Immature natural killer cell (primary cell): ENCODE results near the gene MIPOL1. TPM values are rescaled to one million over a fixed set of nuclear protein-coding genes. Genes with fewer than 3 reads are reported as not detected.

Experiments
- DNase-seq, 3 donors: peaks; one replicate each; pipeline ENCODE4 v3.0.0; 2022; ENCODE audit warnings: mixed read lengths in 1 of 3
- H3K27ac Mint-ChIP-seq, 6 donors: one replicate each; pipeline ENCODE4 v1.8.0; 2020; ENCODE audit warnings: mixed read lengths in 6 of 6, mild to moderate bottlenecking in 5 of 6, inconsistent platforms in 4 of 6, moderate library complexity in 3 of 6
- H3K27me3 Mint-ChIP-seq, 3 donors: one replicate each; pipeline ENCODE4 v1.8.0; 2020 to 2021; ENCODE audit warnings: low read depth in 3 of 3, mild to moderate bottlenecking in 3 of 3, mixed read lengths in 3 of 3, moderate library complexity in 3 of 3, inconsistent platforms in 1 of 3
- H3K36me3 Mint-ChIP-seq, 3 donors: one replicate each; pipeline ENCODE4 v1.8.0; 2020; ENCODE audit warnings: mixed read lengths in 3 of 3, inconsistent platforms in 2 of 3, mild to moderate bottlenecking in 2 of 3
- H3K4me1 Mint-ChIP-seq, 2 donors: one replicate each; pipeline ENCODE4 v1.8.0; 2020; ENCODE audit warnings: inconsistent platforms in 2 of 2, mild to moderate bottlenecking in 2 of 2, mixed read lengths in 2 of 2, moderate library complexity in 1 of 2
- H3K4me3 Mint-ChIP-seq, 5 donors: one replicate each; pipeline ENCODE4 v1.8.0; 2020; ENCODE audit warnings: mild to moderate bottlenecking in 5 of 5, mixed read lengths in 5 of 5, inconsistent platforms in 3 of 5, moderate library complexity in 3 of 5
- H3K9me3 Mint-ChIP-seq, 6 donors: one replicate each; pipeline ENCODE4 v1.8.0; 2020; ENCODE audit warnings: mild to moderate bottlenecking in 6 of 6, mixed read lengths in 6 of 6, inconsistent platforms in 4 of 6, moderate library complexity in 3 of 6
- polyA plus RNA-seq, 3 donors: library from polyadenylated mRNA; unstranded; fragments of 300-500 nt; fragmentation: Illumina TruSeq; gene quantifications; one replicate each; pipeline ENCODE4 v1.2.3, GENCODE V29; 2021

The MIPOL1 gene
- polyA plus RNA-seq, 3 donors from 2014 or later: not detected

DNA sequence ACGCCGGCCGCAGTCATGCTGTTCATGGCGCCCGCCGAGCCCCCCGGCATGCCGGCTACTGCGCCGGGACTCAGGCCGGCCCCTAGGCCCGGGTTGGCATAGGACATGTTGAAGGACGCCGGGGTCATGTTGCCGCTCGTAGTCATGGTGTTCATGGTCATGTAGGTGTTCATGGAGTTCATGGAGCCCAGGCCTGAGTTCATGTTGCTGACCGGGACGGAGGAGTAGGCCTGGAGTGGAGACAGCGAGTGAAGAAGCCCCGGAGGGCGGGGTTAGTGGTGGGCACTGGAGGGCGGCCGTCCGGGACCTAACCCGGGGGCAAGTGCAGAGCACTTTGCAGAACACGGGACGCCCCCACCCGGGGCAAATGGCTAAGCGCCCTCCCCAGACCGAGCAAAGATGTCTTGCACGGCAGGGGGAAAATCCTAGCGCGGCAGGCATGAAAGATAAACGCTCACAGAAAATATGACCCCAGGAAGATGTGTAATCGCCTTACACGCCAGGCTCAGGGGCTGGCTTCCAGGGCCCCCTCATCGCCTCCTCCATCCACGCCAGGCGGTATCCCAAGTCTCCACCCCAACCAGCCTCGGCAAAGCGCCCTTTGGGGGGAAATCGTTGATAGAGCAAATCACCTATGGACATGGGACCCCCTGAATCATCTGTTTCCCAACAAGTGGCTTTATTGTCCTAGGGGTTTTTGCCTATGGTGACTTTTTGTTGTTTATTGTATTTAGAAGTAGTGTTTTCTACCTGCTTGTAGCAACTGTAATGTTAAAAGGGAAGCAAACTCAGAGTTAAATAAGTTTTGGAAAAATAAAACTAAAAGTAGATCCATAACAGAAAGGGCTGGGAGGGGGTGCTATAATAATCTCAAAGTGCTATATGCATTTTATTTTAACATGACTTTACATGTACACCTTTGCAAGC is 395.0 kb downstream of the MIPOL1 start:
- Mint-ChIP-seq H3K27me3 (peaks cover 36 to 54% (median 39%) of the 10 kb centered on the region in 3 donors), H3K9me3 (peaks cover 14 to 70% (median 42%) of the 10 kb centered on the region in 6 donors), H3K36me3 (peaks cover 4 to 29% (median 23%) of the 10 kb centered on the region in 3 donors), H3K4me1 (peaks cover 6 to 17% of the 10 kb centered on the region in 2 donors), H3K27ac (no peak overlapping the region), H3K4me3 (no peak overlapping the region)
- no peak for DNase-seq

- H3K4me3 Mint-ChIP-seq: peak overlapping the region in 2 of 5 donors; percentile 25 to 48
- H3K4me1 Mint-ChIP-seq: peaks cover 6 to 17% of the 10 kb centered on the region in 2 donors
- H3K27ac Mint-ChIP-seq: no peak overlapping the region
- H3K27me3 Mint-ChIP-seq: peaks cover 31 to 55% (median 36%) of the 10 kb centered on the region in 3 donors
- peaks cover 14 to 66% (median 42%) of the 10 kb centered on the region in 6 donors for H3K9me3 Mint-ChIP-seq
- DNase-seq: no peak
- peaks cover 4 to 29% (median 23%) of the 10 kb centered on the region in 3 donors for H3K36me3 Mint-ChIP-seq
These were observed 395.9 kb downstream of the MIPOL1 start for GRCh38 chr14:37593511-37594237.

DNA sequence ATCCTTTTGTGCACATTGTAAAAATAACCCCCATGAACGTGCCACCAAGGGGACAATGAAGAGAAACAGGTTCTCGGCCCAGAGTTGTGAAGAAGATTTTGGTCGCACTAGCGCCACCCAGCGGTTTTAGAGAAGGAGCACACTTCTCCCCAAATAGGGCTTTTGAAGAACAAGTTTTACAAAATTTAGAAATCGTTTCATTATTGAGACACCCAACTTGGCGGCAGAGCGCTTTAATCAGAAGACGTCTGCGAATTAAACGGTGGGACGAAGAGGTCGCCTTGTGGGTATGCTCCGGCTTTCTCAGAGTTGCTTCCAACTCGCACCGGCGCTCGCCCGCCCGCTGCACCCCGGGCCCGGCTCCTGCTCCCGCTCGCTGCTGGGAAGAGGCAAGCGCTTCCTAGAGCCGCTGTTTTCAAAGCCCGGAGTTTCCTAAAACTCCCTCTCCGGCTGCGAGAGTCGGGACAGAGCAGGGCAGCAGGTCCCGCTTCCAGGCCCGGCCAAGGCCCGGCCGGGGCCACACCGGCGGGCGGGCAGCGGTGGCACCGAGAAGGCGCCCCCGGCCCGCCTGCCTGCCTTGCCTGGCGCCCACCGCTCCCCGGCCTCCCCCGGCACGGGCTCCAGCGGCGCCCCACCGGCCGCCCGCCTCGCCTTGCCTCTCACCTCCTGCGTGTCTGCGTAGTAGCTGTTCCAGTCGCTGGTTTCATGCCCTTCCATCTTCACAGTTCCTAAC is 396.7 kb downstream of the MIPOL1 start:
- Mint-ChIP-seq H3K27ac (no peak overlapping the region), H3K9me3 (peaks cover 10 to 65% (median 39%) of the 10 kb centered on the region in 6 donors), H3K36me3 (peaks cover 2 to 22% (median 19%) of the 10 kb centered on the region in 3 donors), H3K4me3 (peak overlapping the region in 4 of 5 donors; percentile 30 to 60 (median 50)), H3K4me1 (peaks cover 9 to 24% of the 10 kb centered on the region in 2 donors), H3K27me3 (peaks cover 30 to 55% (median 34%) of the 10 kb centered on the region in 3 donors)
- no peak for DNase-seq

GRCh38 chr14:37594971-37595808 is 397.5 kb downstream of the MIPOL1 start, which contains the start of the genes FOXA1 and TTC6:
Gene FOXA1, minus strand, starts transcription at chr14:37595249. Its CDS starts 277 bp downstream, at chr14:37594972.
Gene TTC6, plus strand, starts transcription at chr14:37595629. Its CDS starts 26,436 bp downstream, at chr14:37622065.
- H3K9me3 Mint-ChIP-seq: peaks cover 10 to 61% (median 37%) of the 10 kb centered on the region in 6 donors
- H3K4me1 Mint-ChIP-seq: peaks cover 11 to 24% of the 10 kb centered on the region in 2 donors
- no peak for DNase-seq
- H3K36me3 Mint-ChIP-seq: peaks cover 0 to 19% (median 18%) of the 10 kb centered on the region in 3 donors
- no peak within 1 kb of the TSS for H3K27ac Mint-ChIP-seq
- H3K27me3 Mint-ChIP-seq: peaks cover 32 to 56% (median 34%) of the 10 kb centered on the region in 3 donors
- H3K4me3 Mint-ChIP-seq: peak within 1 kb of the TSS; percentile 21 to 60 (median 48)

GRCh38 chr14:37595809-37596621 is 398.3 kb downstream of the MIPOL1 start:
- peak in 1 of 3 donors; percentile 6 for DNase-seq
- Mint-ChIP-seq H3K36me3 (peaks cover 0 to 13% (median 12%) of the 10 kb centered on the region in 3 donors), H3K4me1 (peaks cover 11 to 24% of the 10 kb centered on the region in 2 donors), H3K27me3 (peaks cover 37 to 52% (median 40%) of the 10 kb centered on the region in 3 donors), H3K27ac (no peak overlapping the region), H3K4me3 (peak overlapping the region; percentile 13 to 58 (median 35)), H3K9me3 (peaks cover 16 to 59% (median 34%) of the 10 kb centered on the region in 6 donors)

DNA sequence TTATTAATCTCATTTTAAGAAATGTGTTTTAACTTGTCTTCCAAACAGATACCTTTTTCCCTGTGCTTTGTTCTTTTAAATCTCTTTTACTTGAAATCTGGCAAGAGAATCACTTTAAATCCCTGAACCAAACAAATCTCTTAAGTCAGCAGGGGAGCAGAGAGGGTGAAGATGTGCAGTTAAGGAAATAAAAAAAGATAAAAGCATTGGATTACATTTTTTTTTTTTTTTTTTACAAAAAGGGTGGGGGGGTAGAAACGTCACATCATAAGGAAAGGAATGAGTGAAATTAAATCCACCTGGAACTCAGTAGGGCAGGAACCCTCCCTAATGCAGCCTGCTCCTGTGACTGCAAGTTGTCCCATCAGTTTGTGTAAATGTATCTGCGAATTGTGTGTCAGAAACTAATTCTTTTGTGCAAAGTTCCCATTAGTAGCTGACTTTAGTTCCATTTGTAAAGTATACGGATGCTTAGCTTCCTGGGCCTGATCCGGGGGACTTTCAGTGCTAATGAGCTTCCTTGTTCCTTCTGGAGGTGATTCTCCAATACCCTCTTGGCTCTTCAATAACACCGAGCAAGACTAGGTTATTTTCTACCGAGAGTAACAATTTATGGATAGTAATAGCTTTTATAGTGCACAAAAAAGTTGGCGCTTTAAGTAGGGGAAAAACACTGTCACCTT is 399.2 kb downstream of the MIPOL1 start:
- H3K36me3 Mint-ChIP-seq: peaks cover 0 to 10% (median 9%) of the 10 kb centered on the region in 3 donors
- peaks cover 14 to 64% (median 35%) of the 10 kb centered on the region in 6 donors for H3K9me3 Mint-ChIP-seq
- peaks cover 35 to 56% (median 37%) of the 10 kb centered on the region in 3 donors for H3K27me3 Mint-ChIP-seq
- H3K4me3 Mint-ChIP-seq: peak overlapping the region in 3 of 5 donors; percentile 17 to 58 (median 18)
- no peak for DNase-seq
- H3K4me1 Mint-ChIP-seq: peaks cover 11 to 24% of the 10 kb centered on the region in 2 donors
- no peak overlapping the region for H3K27ac Mint-ChIP-seq

DNA sequence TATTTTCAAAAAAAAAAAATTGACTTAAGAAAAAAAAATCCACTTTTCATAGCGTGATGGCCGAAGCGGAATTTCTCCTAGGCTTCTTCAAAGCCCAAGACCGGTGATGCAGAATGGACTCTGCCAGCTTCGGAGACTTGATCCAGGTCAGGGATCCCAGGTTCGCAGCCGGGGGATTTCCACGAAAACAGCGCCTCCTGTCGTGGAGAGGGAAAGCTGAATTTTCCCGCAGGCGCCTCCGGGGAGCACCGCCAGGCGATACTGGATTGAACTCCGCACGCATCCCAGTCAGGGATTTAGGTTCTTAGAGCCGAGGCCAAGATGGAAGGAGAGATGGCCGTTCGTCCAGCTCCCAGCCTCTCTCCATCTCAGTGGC is 399.8 kb downstream of the MIPOL1 start:
- H3K27me3 Mint-ChIP-seq: peaks cover 37 to 57% (median 39%) of the 10 kb centered on the region in 3 donors
- H3K36me3 Mint-ChIP-seq: peaks cover 0 to 10% (median 9%) of the 10 kb centered on the region in 3 donors
- no peak for DNase-seq
- H3K9me3 Mint-ChIP-seq: peaks cover 14 to 62% (median 35%) of the 10 kb centered on the region in 6 donors
- H3K4me3 Mint-ChIP-seq: peak overlapping the region in 1 of 5 donors; percentile 21
- peaks cover 11 to 24% of the 10 kb centered on the region in 2 donors for H3K4me1 Mint-ChIP-seq
- no peak overlapping the region for H3K27ac Mint-ChIP-seq

DNA sequence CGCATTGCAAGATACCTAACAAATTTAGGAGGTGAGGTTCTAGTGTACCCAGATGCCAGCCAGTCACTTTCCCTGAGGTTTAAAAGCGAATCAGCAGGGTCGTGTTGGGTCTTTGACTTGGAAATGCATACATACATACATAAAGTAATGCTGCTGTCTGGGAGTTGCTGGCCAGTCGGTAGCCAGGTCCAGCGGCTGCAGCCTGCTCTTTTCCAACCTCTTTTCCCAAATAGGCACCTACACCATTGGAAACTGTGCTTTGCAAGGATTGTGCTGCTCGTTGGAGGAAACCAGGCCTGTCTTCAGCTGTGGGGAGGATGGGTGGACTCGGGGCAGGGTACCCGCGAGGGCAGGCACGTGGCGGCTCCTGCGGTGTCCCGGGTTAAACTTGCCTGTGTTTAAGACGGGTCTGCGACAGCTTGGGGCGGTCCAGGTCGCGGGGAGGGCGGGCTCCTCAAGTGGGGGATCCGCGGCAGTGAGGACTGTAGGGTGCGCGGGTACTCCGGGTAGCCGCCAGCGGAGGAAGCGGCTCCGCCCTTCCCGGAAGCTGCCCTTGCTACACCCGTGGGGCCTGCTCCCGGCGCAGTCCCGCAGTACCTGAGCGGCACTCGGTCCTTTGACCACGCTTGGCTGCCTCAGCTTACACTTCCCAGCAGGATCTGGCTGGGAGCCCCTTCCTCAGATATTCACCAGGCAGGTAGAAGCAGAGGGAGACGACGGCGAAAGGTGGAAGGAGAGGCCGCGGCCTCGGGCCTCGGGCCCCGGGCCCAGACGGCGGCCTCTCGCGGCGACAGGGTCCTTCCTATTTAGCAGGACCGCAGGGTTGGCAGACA is 400.4 kb downstream of the MIPOL1 start:
- DNase-seq: no peak
- H3K27ac Mint-ChIP-seq: no peak overlapping the region
- peaks cover 38 to 56% (median 40%) of the 10 kb centered on the region in 3 donors for H3K27me3 Mint-ChIP-seq
- H3K4me1 Mint-ChIP-seq: peaks cover 11 to 24% of the 10 kb centered on the region in 2 donors
- peaks cover 0 to 10% (median 4%) of the 10 kb centered on the region in 3 donors for H3K36me3 Mint-ChIP-seq
- H3K9me3 Mint-ChIP-seq: peaks cover 14 to 61% (median 34%) of the 10 kb centered on the region in 6 donors
- H3K4me3 Mint-ChIP-seq: peak overlapping the region in 3 of 5 donors; percentile 7 to 21 (median 13)

- Mint-ChIP-seq H3K36me3 (peaks cover 0 to 8% (median 4%) of the 10 kb centered on the region in 3 donors), H3K9me3 (peaks cover 11 to 53% (median 30%) of the 10 kb centered on the region in 6 donors), H3K27ac (no peak overlapping the region), H3K27me3 (peaks cover 34 to 51% (median 35%) of the 10 kb centered on the region in 3 donors), H3K4me3 (peak overlapping the region in 3 of 5 donors; percentile 29 to 64 (median 36)), H3K4me1 (peaks cover 11 to 22% of the 10 kb centered on the region in 2 donors)
- no peak for DNase-seq
These were observed 401.2 kb downstream of the MIPOL1 start for GRCh38 chr14:37598747-37599506.
